Measurements from ENCODE around the gene DYNLRB2. TPM values are rescaled to one million over a fixed set of nuclear protein-coding genes. Genes with fewer than 3 reads are reported as not detected.
A peak's percentile ranks its signal among the peaks of the same experiment; 100 is the strongest.

DYNLRB2 gene
- total RNA-seq, 1 experiment from 2014 or later, result not detected

GRCh38 chr16:80544326-80544725, 3.5 kb downstream of the DYNLRB2 start:
- no peak for TF ChIP-seq CTCF (IDR thresholded peaks at IDR 0.05; ENCODE audit: unreplicated experiment)
- H3K36me3 Mint-ChIP-seq (ENCODE audit: insufficient read depth, unreplicated experiment), result no peaks in the 10 kb centered on the region
- intact Hi-C loops (cut with micrococcal nuclease), result no loop called here
- H3K27me3 Mint-ChIP-seq (ENCODE audit: insufficient read depth, unreplicated experiment), result no peaks in the 10 kb centered on the region
- CTCF ChIA-PET, result interaction anchor here (0.6 to 1.3 kb wide), 2 partner anchors 19 to 1766 kb away, joined by 3 read pairs; no protein-coding TSS in a partner anchor
- POLR2A ChIA-PET, result interaction anchor here (0.6 kb wide), 1 partner anchor 64 kb away, joined by 3 read pairs; no protein-coding TSS in a partner anchor
- no peak overlapping the region for H3K4me3 Mint-ChIP-seq (ENCODE audit: unreplicated experiment)
- no peak for DNase-seq (ENCODE audit: unreplicated experiment)
- no peaks in the 10 kb centered on the region for H3K9me3 Mint-ChIP-seq (ENCODE audit: unreplicated experiment)
- H3K4me1 Mint-ChIP-seq (ENCODE audit: insufficient read depth, unreplicated experiment), result peaks cover 5% of the 10 kb centered on the region
- no peak overlapping the region for H3K27ac Mint-ChIP-seq (ENCODE audit: low read depth, unreplicated experiment)
- no TSS peak for BruUV-seq (replicated peaks)

GRCh38 chr16:80546249-80546648, 5.5 kb downstream of the DYNLRB2 start:
- no peak overlapping the region for H3K27ac Mint-ChIP-seq (ENCODE audit: low read depth, unreplicated experiment)
- ChIA-PET POLR2A (no interaction called here), CTCF (interaction anchor here (0.6 kb wide), 1 partner anchor 1814 kb away, joined by 4 read pairs; no protein-coding TSS in a partner anchor)
- H3K4me3 Mint-ChIP-seq (ENCODE audit: unreplicated experiment), result no peak overlapping the region
- no peaks in the 10 kb centered on the region for H3K36me3 Mint-ChIP-seq (ENCODE audit: insufficient read depth, unreplicated experiment)
- H3K4me1 Mint-ChIP-seq (ENCODE audit: insufficient read depth, unreplicated experiment), result peaks cover 1% of the 10 kb centered on the region
- DNase-seq (ENCODE audit: unreplicated experiment), result no peak
- TF ChIP-seq CTCF (IDR thresholded peaks at IDR 0.05; ENCODE audit: unreplicated experiment), result no peak
- no peaks in the 10 kb centered on the region for H3K27me3 Mint-ChIP-seq (ENCODE audit: insufficient read depth, unreplicated experiment)
- intact Hi-C loops (cut with micrococcal nuclease), result no loop called here
- no TSS peak for BruUV-seq (replicated peaks)
- no peaks in the 10 kb centered on the region for H3K9me3 Mint-ChIP-seq (ENCODE audit: unreplicated experiment)

- ChIA-PET CTCF (interaction anchor here (0.7 kb wide), 2 partner anchors 20 to 33 kb away, joined by 3 read pairs; no protein-coding TSS in a partner anchor), POLR2A (no interaction called here)
- intact Hi-C loops (cut with micrococcal nuclease), result no loop called here
- BruUV-seq (replicated peaks), result no TSS peak
- Mint-ChIP-seq H3K36me3 (ENCODE audit: insufficient read depth, unreplicated experiment) (no peaks in the 10 kb centered on the region), H3K27me3 (ENCODE audit: insufficient read depth, unreplicated experiment) (no peaks in the 10 kb centered on the region), H3K4me1 (ENCODE audit: insufficient read depth, unreplicated experiment) (no peaks in the 10 kb centered on the region), H3K4me3 (ENCODE audit: unreplicated experiment) (no peak overlapping the region), H3K27ac (ENCODE audit: low read depth, unreplicated experiment) (no peak overlapping the region), H3K9me3 (ENCODE audit: unreplicated experiment) (no peaks in the 10 kb centered on the region)
- DNase-seq (ENCODE audit: unreplicated experiment), result no peak
- TF ChIP-seq CTCF (IDR thresholded peaks at IDR 0.05; ENCODE audit: unreplicated experiment), result no peak
Measured at GRCh38 chr16:80547145-80547544, 6.4 kb downstream of the DYNLRB2 start.

GRCh38 chr16:80552277-80552676, 11.5 kb downstream of the DYNLRB2 start:
- Mint-ChIP-seq H3K9me3 (ENCODE audit: unreplicated experiment) (no peaks in the 10 kb centered on the region), H3K4me3 (ENCODE audit: unreplicated experiment) (no peak overlapping the region), H3K27me3 (ENCODE audit: insufficient read depth, unreplicated experiment) (no peaks in the 10 kb centered on the region), H3K4me1 (ENCODE audit: insufficient read depth, unreplicated experiment) (no peaks in the 10 kb centered on the region), H3K36me3 (ENCODE audit: insufficient read depth, unreplicated experiment) (no peaks in the 10 kb centered on the region), H3K27ac (ENCODE audit: low read depth, unreplicated experiment) (no peak overlapping the region)
- CTCF ChIA-PET, result interaction anchor here (0.6 kb wide), 1 partner anchor 10 kb away, joined by 4 read pairs; no protein-coding TSS in a partner anchor
- intact Hi-C loops (cut with micrococcal nuclease), result no loop called here
- no peak for TF ChIP-seq CTCF (IDR thresholded peaks at IDR 0.05; ENCODE audit: unreplicated experiment)
- peak; percentile 8 for DNase-seq (ENCODE audit: unreplicated experiment)
- BruUV-seq (replicated peaks), result no TSS peak
- POLR2A ChIA-PET, result no interaction called here
